ENCODE measurements around the gene SPINK8. TPM values are rescaled to one million over a fixed set of nuclear protein-coding genes. Genes with fewer than 3 reads are reported as not detected.
"Not testable (repeated sequence)": the region's sequence is repeated elsewhere in the genome, so short reads cannot be mapped to it uniquely, and the experiment has no call there.

SPINK8 gene
- total and polyA plus RNA-seq, 4 donors: not detected

GRCh38 chr3:48276911-48277641 lies 56.4 kb downstream of the SPINK8 start:
- no peak for ATAC-seq (ENCODE audit: low FRiP score)
- WGBS, 2 donors: 90 to 92% methylated on average over 7 of the region's 7 CpGs
- intact Hi-C loops (cut with DNase I): loop anchor here in 1 of 2 donors (10.0 kb wide), 1 partner anchor 268 kb away; no protein-coding TSS in a partner anchor

DNA sequence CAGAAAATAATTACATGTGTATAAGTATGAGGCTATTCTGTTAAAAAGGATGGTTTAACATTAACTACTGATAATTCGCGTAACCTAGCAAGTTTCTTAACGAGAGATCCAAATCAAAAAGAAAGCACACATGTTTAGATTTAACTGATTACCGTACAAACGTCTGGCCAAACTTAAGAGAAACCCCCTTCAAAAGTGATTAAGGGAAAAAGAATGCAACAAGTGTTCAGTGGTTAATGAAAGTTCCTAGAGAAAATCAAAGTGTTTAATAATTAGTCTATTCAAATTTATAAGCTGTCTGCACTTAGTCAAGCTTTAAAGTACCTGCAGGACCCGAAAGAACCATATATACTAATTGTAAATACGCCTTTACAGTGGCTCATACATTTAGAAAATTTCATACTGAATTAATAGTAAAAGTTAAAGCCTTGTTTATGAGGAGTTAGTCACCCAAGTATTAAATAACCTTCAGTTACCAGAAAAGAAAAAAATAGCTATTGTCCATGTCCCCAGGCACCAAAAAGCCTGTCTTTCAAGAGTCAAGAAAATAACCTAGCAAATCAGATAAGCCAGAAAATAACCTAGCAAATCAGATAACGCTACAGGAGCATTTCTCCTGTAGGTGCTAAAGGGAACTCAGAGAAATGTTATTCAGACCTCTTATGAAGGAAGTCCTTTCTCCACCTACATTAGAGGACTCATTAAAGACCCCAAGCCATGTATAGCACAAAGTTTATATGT lies 58.0 kb downstream of the SPINK8 start:
- WGBS, 2 donors: 71 to 77% methylated on average over 8 of the region's 8 CpGs
- no peak overlapping the region for H3K27ac ChIP-seq (ENCODE audit: low read depth in 1 of 2, low read length in 2 of 2)
- DNase-seq (no peak), ATAC-seq (ENCODE audit: low FRiP score) (no peak)
- no peak overlapping the region for H3K4me3 ChIP-seq (ENCODE audit: low read length in 2 of 2)
- intact Hi-C loops (cut with DNase I): loop anchor here in 1 of 2 donors (10.0 kb wide), 1 partner anchor 269 kb away; no protein-coding TSS in a partner anchor
- no peaks in the 10 kb centered on the region for H3K4me1 ChIP-seq (ENCODE audit: control insufficient read depth in 1 of 2, insufficient read depth in 2 of 2, low read length in 2 of 2)
- H3K27me3 ChIP-seq (ENCODE audit: control insufficient read depth in 1 of 2, insufficient read depth in 2 of 2, low read length in 1 of 2): no peaks in the 10 kb centered on the region
- H3K9me3 ChIP-seq (ENCODE audit: control insufficient read depth, low read length): no peaks in the 10 kb centered on the region
- H3K36me3 ChIP-seq (ENCODE audit: control insufficient read depth in 1 of 2, insufficient read depth in 2 of 2, low read length in 1 of 2): no peaks in the 10 kb centered on the region

More at GRCh38 chr3:48276911-48277641, 56.4 kb downstream of the SPINK8 start:
- Histone ChIP-seq H3K27me3 (ENCODE audit: control insufficient read depth in 1 of 2, insufficient read depth in 2 of 2, low read length in 1 of 2) (no peaks in the 10 kb centered on the region), H3K36me3 (ENCODE audit: control insufficient read depth in 1 of 2, insufficient read depth in 2 of 2, low read length in 1 of 2) (no peaks in the 10 kb centered on the region), H3K9me3 (ENCODE audit: control insufficient read depth, low read length) (no peaks in the 10 kb centered on the region), H3K4me1 (ENCODE audit: control insufficient read depth in 1 of 2, insufficient read depth in 2 of 2, low read length in 2 of 2) (no peaks in the 10 kb centered on the region), H3K27ac (ENCODE audit: low read depth in 1 of 2, low read length in 2 of 2) (no peak overlapping the region), H3K4me3 (ENCODE audit: low read length in 2 of 2) (no peak overlapping the region)
- no peak for DNase-seq

GRCh38 chr3:48274452-48274851 lies 59.0 kb downstream of the SPINK8 start:
- H3K27ac ChIP-seq (ENCODE audit: low read depth in 1 of 2, low read length in 2 of 2): no peak overlapping the region
- no peak for DNase-seq
- intact Hi-C loops (cut with DNase I): loop anchor here in 1 of 2 donors (10.0 kb wide), 1 partner anchor 270 kb away; no protein-coding TSS in a partner anchor
- 88% methylated on average over 10 of the region's 10 CpGs for WGBS, 2 donors
- H3K27me3 ChIP-seq (ENCODE audit: control insufficient read depth in 1 of 2, insufficient read depth in 2 of 2, low read length in 1 of 2): no peaks in the 10 kb centered on the region
- no peaks in the 10 kb centered on the region for H3K9me3 ChIP-seq (ENCODE audit: control insufficient read depth, low read length)
- no peaks in the 10 kb centered on the region for H3K36me3 ChIP-seq (ENCODE audit: control insufficient read depth in 1 of 2, insufficient read depth in 2 of 2, low read length in 1 of 2)
- ATAC-seq (ENCODE audit: low FRiP score): no peak
- H3K4me1 ChIP-seq (ENCODE audit: control insufficient read depth in 1 of 2, insufficient read depth in 2 of 2, low read length in 2 of 2): no peaks in the 10 kb centered on the region
- H3K4me3 ChIP-seq (ENCODE audit: low read length in 2 of 2): no peak overlapping the region

- no peak for DNase-seq
- Histone ChIP-seq H3K4me3 (ENCODE audit: low read length in 2 of 2) (no peak overlapping the region), H3K9me3 (ENCODE audit: control insufficient read depth, low read length) (no peaks in the 10 kb centered on the region), H3K36me3 (ENCODE audit: control insufficient read depth in 1 of 2, insufficient read depth in 2 of 2, low read length in 1 of 2) (no peaks in the 10 kb centered on the region), H3K27me3 (ENCODE audit: control insufficient read depth in 1 of 2, insufficient read depth in 2 of 2, low read length in 1 of 2) (no peaks in the 10 kb centered on the region), H3K27ac (ENCODE audit: low read depth in 1 of 2, low read length in 2 of 2) (no peak overlapping the region), H3K4me1 (ENCODE audit: control insufficient read depth in 1 of 2, insufficient read depth in 2 of 2, low read length in 2 of 2) (no peaks in the 10 kb centered on the region)
- intact Hi-C loops (cut with DNase I): loop anchor here (2.0 to 10.0 kb wide), 2 partner anchors 163 to 271 kb away; no protein-coding TSS in a partner anchor
- WGBS, 2 donors: 7 to 10% methylated on average over 9 of the region's 9 CpGs
- peak; percentile 56 for ATAC-seq (ENCODE audit: low FRiP score)
These were observed 59.8 kb downstream of the SPINK8 start for GRCh38 chr3:48273594-48274211.

DNA sequence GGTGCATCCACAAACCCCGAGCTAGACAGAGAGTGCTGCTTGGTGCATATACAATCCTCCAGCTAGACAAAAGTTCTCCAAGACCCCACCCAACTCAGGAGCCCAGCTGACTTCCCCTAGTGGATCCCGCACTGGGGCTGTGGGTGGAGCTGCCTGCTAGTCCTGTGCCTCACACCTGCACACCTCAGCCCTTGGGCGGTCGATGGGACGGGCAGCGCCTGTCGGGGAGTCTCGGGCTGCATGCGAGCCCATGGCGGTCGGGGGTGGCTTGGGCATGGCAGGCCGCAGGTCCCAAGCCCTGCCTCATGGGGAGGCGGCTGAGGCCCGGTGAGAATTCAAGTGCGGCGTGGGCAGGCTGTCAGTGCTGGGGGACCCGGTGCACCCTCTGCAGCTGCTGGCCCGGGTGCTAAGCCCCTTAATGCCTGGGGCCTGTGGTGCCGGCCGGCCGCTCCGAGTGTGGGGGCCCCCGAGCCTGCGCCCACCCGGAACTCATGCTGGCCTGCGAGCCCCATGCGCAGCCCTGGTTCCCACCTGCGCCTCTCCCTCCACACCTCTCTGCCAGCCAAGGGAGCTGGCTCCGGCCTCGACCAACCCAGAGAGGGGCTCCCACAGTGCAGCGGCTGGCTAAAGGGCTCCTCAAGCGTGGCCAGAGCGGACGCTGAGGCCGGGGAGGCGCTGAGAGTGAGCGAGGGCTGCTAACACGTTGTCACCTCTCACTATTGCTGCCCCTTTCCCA lies 61.5 kb downstream of the SPINK8 start:
- H3K36me3 ChIP-seq (ENCODE audit: control insufficient read depth in 1 of 2, insufficient read depth in 2 of 2, low read length in 1 of 2): no peaks in the 10 kb centered on the region
- DNase-seq (no peak), ATAC-seq (ENCODE audit: low FRiP score) (no peak)
- no peak overlapping the region for H3K4me3 ChIP-seq (ENCODE audit: low read length in 2 of 2)
- H3K27me3 ChIP-seq (ENCODE audit: control insufficient read depth in 1 of 2, insufficient read depth in 2 of 2, low read length in 1 of 2): no peaks in the 10 kb centered on the region
- H3K27ac ChIP-seq (ENCODE audit: low read depth in 1 of 2, low read length in 2 of 2): no peak overlapping the region
- 96% methylated on average over 38 of the region's 38 CpGs for WGBS, 2 donors
- no peaks in the 10 kb centered on the region for H3K4me1 ChIP-seq (ENCODE audit: control insufficient read depth in 1 of 2, insufficient read depth in 2 of 2, low read length in 2 of 2)
- H3K9me3 ChIP-seq (ENCODE audit: control insufficient read depth, low read length): no peaks in the 10 kb centered on the region
- intact Hi-C loops (cut with DNase I): loop anchor here (2.0 to 10.0 kb wide), 2 partner anchors 165 to 273 kb away; no protein-coding TSS in a partner anchor

DNA sequence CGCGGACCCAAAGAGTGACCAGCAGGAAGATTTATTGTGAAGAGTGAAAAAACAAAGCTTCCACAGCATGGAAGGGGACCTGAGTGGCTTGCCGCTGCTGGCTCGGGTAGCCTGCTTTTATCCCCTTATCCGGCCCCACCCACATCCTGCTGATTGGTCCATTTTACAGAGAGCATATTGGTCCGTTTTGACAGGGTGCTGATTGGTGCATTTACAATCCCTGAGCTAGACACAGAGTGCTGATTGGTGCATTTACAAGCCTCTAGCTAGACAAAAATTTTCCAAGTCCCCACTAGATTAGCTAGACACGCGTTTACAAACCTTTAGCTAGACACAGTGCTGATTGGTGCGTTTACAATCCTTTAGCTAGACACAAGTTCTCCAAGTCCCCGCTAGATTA lies 62.2 kb downstream of the SPINK8 start:
- not testable (repeated sequence) for H3K4me1 ChIP-seq (ENCODE audit: control insufficient read depth in 1 of 2, insufficient read depth in 2 of 2, low read length in 2 of 2); H3K27me3 ChIP-seq (ENCODE audit: control insufficient read depth in 1 of 2, insufficient read depth in 2 of 2, low read length in 1 of 2); H3K4me3 ChIP-seq (ENCODE audit: low read length in 2 of 2); ATAC-seq (ENCODE audit: low FRiP score); DNase-seq; H3K27ac ChIP-seq (ENCODE audit: low read depth in 1 of 2, low read length in 2 of 2); H3K9me3 ChIP-seq (ENCODE audit: control insufficient read depth, low read length); H3K36me3 ChIP-seq (ENCODE audit: control insufficient read depth in 1 of 2, insufficient read depth in 2 of 2, low read length in 1 of 2)
- intact Hi-C loops (cut with DNase I): loop anchor here in 1 of 2 donors (10.0 kb wide), 1 partner anchor 274 kb away; no protein-coding TSS in a partner anchor
- WGBS, 2 donors: 92 to 93% methylated on average over 10 of the region's 10 CpGs

DNA sequence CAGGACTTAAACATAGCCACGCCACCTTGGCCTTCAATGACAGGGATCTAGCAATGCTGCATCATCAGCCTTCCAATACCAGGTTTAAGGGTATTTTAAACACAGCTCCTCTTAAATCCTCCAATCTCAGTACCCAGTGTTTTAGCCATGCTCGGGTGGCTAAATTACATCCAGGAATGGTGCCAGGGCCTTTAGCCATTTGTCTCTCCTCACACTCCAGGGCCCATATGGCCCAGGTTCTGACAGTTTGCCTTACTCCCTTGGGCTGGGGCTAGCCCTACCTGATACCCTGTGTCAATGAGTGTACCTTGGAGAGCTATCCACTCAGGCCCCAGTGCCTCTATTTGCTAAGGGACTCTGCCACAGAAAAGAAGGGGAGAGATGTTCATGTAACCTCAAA lies 63.2 kb downstream of the SPINK8 start:
- Histone ChIP-seq H3K4me1 (ENCODE audit: control insufficient read depth in 1 of 2, insufficient read depth in 2 of 2, low read length in 2 of 2) (no peaks in the 10 kb centered on the region), H3K9me3 (ENCODE audit: control insufficient read depth, low read length) (no peaks in the 10 kb centered on the region), H3K4me3 (ENCODE audit: low read length in 2 of 2) (no peak overlapping the region), H3K27ac (ENCODE audit: low read depth in 1 of 2, low read length in 2 of 2) (no peak overlapping the region), H3K36me3 (ENCODE audit: control insufficient read depth in 1 of 2, insufficient read depth in 2 of 2, low read length in 1 of 2) (peaks cover 0 to 3% of the 10 kb centered on the region in 2 donors), H3K27me3 (ENCODE audit: control insufficient read depth in 1 of 2, insufficient read depth in 2 of 2, low read length in 1 of 2) (no peaks in the 10 kb centered on the region)
- WGBS, 2 donors: 54 to 57% methylated on average over 2 of the region's 2 CpGs
- DNase-seq (no peak), ATAC-seq (ENCODE audit: low FRiP score) (no peak)
- intact Hi-C loops (cut with DNase I): loop anchor here in 1 of 2 donors (10.0 kb wide), 1 partner anchor 274 kb away; no protein-coding TSS in a partner anchor

GRCh38 chr3:48269592-48269991 lies 63.9 kb downstream of the SPINK8 start:
- H3K27ac ChIP-seq (ENCODE audit: low read depth in 1 of 2, low read length in 2 of 2): no peak overlapping the region
- DNase-seq: no peak
- H3K9me3 ChIP-seq (ENCODE audit: control insufficient read depth, low read length): no peaks in the 10 kb centered on the region
- H3K36me3 ChIP-seq (ENCODE audit: control insufficient read depth in 1 of 2, insufficient read depth in 2 of 2, low read length in 1 of 2): peaks cover 0 to 3% of the 10 kb centered on the region in 2 donors
- intact Hi-C loops (cut with DNase I): no loop called here
- ATAC-seq (ENCODE audit: low FRiP score): no peak
- H3K27me3 ChIP-seq (ENCODE audit: control insufficient read depth in 1 of 2, insufficient read depth in 2 of 2, low read length in 1 of 2): no peaks in the 10 kb centered on the region
- no peaks in the 10 kb centered on the region for H3K4me1 ChIP-seq (ENCODE audit: control insufficient read depth in 1 of 2, insufficient read depth in 2 of 2, low read length in 2 of 2)
- no peak overlapping the region for H3K4me3 ChIP-seq (ENCODE audit: low read length in 2 of 2)
- 84 to 87% methylated on average over 8 of the region's 8 CpGs for WGBS, 2 donors

Measured in aorta (tissue), 5 donors.